ENCODE data around the gene GAPDH.
"Not testable (repeated sequence)": the region's sequence is repeated elsewhere in the genome, so short reads cannot be mapped to it uniquely, and the experiment has no call there.

GAPDH gene

DNA sequence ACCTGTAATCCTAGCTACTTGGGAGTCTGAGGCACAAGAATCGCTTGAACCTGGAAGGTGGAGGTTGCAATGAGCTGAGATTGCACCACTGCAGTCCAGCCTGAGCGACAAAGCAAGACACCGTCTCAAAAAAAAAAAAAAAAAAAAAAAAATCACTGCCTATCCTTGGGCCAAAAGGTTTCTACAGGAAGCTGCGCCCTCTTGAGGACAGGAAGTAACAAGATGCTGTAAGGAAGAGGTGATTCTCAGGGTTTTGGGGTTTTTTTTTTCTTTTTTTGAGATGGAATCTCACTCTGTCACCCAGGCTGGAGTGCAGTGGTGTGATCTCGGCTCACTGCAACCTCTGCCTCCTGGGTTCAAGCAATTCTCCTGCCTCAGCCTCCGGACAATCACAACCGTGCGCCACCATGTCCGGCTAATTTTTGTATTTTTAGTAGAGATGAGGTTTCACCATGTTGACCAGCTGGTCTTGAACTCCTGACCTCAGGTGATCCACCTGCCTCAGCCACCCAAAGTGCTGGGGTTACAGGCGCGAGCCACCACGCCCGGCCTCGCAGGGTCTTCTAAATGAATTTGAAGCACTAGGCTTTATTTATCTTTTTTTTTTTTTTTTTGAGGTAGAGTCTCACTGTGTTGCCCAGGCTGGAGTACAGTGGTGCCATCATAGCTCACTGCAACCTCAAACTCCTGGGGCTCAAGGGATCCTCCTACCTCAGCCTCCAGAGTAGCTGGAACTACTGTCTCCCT is 23.9 kb downstream of the GAPDH start:
- not testable (repeated sequence) for FAIRE-seq
- DNase-seq (ENCODE audit: insufficient read length, low spot score): peak; percentile 73

DNA sequence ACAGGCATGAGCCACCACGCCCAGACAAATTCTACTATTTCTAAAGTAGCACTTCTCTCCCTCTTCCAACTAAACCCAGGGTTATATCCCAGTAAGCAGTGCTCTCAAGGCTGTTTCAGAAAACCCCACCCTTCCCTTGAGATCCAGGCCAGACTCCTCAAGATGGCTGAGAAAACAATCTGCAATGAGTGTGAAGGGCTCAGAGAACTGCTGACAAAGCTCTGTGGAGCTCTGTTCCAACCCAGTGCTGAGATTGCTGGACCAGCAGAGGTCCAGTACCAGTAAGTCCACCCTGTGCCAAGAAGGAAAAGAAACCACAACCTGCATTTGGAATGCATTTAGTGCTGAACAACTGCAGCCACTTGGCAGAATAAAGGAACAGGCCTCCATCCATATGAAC is 25.2 kb downstream of the GAPDH start:
- no peak for FAIRE-seq
- no peak for DNase-seq (ENCODE audit: insufficient read length, low spot score)

DNA sequence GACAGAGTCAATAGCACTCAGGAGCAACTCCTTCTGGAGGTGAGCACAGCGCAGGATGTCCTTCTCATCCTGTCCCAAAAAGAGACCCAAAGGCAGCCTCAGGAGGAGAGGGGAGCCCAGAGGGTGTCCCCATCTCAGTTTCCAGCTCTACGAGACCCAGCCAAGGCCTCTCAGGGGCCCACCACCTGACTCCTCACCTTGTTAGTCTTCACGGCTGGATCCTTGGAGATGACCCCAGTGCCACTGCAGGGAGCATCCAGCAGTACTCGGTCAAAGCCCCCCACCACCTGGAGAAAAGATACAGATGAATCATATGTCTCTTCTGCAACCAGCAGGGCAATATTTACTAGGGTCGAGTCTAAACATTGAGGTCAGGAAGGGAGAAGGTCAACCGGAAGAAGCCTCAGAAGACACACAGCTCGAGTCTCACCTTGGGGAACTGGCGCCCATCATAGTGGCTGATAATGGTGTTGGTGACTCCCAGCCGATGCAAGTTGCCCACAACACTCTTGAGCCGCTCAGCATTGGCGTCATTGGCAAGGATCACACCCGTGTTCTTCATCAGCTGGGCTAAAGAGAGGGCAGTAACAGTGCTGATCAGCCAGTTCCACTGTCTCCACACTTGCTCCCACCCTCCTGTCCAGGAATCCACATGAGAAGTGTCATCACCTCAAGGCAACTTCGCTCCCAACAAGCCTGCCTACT is 26.3 kb downstream of the GAPDH start:
- DNase-seq (ENCODE audit: insufficient read length, low spot score) (no peak), FAIRE-seq (no peak)

DNA sequence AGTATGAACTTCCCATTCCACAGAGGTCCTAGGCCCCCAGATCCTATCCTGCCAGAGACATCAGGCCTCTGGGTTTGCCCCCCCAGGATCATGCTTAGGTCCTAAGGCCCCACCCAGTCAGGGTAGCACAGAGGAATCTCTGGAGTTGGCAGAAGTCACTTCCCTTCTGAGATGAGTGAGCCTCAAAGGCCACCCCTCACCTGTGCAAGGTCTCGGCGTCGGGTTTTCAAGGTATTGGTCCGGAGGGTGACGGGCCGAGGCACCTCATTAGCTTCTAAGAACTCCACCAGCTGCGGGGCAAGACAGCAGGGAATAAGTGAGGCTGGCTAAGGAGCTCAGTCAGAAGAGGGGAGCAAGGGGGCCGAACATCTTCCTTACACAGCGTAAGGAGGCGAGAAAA is 28.6 kb downstream of the GAPDH start:
- DNase-seq (ENCODE audit: insufficient read length, low spot score): no peak
- no peak for FAIRE-seq

DNA sequence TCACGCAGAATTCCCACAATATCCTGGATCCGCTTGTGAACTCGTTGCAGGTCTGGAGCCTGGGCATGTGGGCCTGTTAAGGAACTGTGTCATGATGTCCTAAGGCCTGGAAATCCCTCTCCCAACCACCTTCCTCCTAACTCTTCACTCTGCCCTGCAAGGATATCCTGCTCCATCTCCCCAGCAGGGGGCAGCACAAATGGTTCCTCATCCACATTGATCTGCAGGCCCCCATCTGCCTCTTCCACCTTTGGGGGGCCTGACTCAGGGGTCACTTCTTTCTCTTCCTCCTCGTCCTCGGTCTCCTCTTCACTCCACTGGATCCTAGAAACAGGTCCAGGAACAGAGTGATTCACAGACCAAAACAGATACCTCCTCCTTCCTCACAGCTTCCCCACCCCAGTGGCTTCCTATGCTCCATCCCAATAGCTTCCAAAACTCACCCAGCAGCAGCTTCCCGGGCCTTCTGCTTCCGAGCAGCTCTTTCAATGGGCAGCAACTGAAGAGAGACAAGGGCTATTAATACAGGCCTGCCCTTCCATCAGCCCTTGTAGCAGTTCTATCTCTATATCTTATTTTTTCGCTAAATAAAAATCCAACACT is 29.2 kb downstream of the GAPDH start:
- peak; percentile 74 for DNase-seq (ENCODE audit: insufficient read length, low spot score)
- peak; percentile 66 for FAIRE-seq

DNA sequence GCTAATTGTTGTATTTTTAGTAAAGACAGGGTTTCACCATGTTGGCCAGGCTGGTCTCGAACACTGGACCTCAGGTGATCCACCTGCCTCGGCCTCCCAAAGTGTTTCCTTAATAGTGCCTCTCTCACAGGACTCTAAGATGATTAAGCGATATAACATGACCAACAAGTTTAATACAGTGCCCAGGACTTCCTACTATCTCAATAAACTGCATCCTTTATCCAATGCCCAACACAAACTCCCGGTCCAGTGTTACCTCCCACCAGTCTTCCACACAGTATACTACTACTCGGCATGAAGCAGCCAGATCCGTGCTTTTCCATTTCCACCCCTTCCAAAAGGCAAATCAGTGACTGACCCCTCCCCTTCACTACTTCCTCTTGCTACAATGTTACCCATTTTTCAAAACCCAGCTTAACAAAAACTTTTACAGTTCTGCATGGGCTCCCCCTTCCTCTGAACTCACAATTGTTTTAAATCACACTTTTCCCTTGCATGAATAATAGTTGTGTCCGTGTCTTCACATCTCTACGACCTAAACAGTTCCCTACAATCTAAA is 32.9 kb downstream of the GAPDH start:
- DNase-seq (ENCODE audit: insufficient read length, low spot score) (no peak), FAIRE-seq (no peak)

DNA sequence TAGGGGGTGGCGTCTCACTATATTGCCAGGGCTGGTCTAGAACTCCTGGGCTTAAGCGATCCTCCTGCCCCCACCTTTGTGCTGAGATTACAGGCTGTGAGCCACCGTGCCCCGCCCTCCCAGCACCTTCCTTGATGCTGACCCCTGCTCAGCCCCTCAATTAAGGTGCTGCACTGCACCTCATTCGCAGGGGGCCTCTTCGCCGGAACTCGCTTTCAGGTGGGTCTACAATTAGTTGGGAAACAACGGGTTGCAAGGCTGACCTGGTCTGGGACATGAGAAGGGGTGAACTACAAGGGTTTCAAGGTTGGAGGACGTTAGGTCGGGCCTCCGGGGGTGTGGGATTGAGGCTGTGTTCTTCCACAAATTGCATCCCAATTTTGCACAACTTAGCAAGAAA is 35.0 kb downstream of the GAPDH start:
- DNase-seq (ENCODE audit: insufficient read length, low spot score) (no peak), FAIRE-seq (no peak)

DNA sequence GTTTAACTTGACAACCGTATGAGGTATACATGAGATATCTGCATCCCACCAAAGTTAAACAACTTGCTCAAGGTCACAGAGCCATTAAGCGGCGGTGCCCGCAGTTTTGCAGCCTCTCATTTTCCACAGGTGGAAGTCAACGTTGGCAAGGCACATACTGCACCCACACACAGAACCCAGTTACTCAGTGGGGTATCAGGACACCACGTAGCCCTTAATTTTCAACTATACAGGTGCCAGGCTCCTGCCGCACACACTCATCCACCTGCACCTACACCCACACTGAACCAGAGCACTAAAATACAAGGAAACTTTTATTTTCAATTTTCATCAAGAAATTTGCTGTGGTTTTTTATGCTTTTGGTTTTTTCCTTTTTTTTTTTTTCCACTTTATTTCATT is 35.5 kb downstream of the GAPDH start:
- DNase-seq (ENCODE audit: insufficient read length, low spot score) (no peak), FAIRE-seq (no peak)

DNA sequence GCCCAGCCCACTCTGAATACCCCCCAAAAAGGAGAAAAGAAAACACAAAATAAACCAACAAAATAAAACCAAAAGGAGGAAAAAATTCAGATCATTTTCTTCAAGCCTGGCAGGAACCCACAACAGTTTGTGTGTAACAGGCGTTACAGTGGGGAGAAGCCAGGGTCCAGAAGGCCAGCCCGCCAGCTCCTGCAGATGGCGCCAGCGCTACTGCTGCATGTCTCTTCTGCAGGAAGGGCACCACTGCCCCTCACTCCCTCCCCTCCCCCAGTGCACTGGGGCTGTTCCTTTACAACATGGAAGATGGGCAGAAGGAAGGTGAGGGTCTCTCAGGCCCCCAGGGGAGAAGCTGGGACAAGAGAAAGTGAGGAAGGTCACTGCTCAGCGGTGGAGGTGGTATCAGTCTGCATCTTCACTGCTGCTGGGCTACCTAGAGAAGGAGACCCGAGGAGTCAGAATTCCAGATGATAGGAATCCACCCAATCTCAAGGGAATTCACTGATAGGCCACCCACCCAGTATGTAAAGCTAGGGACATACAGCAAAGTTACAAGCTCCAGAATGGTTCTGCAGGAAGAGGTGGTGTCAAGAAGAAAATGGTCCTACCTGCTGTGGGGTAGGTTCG is 36.1 kb downstream of the GAPDH start:
- peak; percentile 74 for DNase-seq (ENCODE audit: insufficient read length, low spot score)
- FAIRE-seq: peak; percentile 16

DNA sequence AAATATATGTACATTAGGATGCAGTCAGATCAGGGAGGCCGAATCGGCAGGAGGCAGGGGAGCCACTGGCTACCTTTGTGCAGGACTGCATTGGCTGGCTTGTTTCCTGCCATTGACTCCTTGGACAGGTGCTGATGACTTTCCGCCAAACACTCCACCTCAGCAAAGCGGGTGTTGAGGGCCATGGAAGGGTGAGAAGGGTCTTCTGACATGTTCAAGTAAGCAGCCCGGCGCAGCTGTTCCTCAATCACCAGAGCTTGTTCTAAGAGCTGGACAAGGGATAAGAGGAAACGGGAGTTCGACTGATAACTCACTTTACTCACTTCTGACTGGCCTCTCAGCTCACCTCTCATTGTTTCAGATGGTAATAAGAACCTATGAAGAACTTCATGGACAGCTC is 38.7 kb downstream of the GAPDH start:
- DNase-seq (ENCODE audit: insufficient read length, low spot score) (no peak), FAIRE-seq (no peak)

DNA sequence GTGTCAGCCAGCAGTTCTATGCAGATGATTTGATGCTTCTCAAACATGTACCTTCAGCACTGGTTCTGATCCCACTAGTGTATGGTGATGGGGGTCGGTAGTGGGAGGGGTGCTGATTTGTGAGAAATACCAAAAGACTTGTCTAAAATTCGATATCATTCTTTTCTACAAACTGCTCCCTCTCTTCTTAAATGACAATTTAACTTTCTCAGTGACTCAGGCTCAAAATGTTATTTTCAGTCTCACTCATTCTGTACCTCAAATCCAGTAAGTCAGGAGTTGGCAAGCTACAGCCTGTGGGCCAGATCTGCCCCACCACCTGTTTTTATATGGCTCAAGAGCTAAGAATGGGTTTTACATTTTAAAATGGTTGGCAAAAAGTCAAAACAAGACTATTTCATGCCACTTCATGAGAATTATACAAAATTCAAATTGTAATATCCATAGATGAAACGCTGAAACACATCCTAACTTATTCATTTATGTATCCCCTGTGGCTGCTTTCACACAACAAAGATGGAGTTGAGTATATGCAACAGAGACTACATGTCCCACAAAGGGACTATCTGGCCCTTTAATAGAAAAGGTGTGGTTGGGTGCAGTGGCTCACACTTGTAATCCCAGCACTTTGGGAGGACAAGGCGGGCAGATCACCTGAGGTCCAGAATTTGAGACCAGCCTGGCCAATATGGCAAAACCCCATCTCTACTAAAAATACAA is 40.4 kb downstream of the GAPDH start:
- no peak for DNase-seq (ENCODE audit: insufficient read length, low spot score)
- no peak for FAIRE-seq

DNA sequence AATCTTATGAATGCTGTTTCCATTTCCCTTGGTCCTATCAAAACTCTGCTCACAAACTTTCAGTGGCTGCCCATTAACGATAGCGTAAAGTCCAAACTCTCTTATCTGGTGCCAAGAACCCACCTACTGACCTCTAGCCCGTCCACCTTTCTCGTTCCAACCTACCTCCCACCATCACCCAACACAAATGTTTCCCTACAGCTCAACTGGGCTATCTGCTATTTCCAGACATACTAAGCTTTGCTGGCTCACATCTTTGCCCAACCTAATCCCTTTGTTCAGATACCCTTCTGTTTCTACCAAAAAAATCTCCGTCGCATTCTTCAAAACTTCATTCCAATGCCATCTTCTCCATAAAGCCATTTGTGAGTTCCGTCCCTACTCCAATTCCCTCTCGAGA is 41.3 kb downstream of the GAPDH start:
- FAIRE-seq: no peak

DNA sequence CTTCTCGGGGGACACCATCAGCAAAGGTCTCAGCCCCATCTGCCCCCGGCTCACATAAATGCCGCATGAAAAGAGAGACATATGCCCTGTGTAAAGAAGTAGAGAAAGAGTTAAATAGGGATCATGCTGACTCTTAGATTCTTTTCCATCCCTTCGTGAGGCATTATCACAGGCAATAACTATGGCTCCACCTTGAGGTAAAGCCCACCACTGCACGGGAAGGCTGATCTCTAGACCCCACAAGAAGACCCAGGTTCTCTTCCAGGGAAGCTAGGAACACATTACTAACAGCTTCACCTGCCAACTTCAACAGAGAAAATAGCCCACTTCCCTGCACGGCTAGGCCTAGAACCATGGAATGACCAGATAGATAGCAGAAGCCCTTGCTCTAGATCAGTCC is 47.9 kb downstream of the GAPDH start:
- DNase-seq (ENCODE audit: insufficient read length, low spot score) (no peak), FAIRE-seq (no peak)

More for the DNA sequence above, 41.3 kb downstream of the GAPDH start:
- no peak for DNase-seq (ENCODE audit: insufficient read length, low spot score)

DNA sequence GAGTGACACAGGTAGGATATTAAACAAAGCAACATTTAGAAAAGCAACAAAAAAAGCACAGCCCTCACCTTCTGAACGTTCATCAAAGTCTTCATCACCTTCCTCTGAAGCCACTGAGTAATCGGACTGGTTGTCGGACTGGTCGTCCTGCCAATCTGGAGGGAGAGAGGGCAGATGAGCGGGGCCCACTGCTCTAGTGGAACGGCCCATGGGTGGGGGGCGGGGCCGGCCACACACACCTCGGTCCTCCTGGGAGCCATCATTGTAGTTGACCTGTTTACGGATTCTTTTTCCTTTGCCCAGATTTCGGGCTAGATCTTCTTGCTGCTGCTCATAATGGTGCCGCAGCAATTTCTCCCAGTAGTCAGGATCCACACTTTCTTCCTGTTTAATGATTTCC is 48.6 kb downstream of the GAPDH start:
- DNase-seq (ENCODE audit: insufficient read length, low spot score) (no peak), FAIRE-seq (no peak)

DNA sequence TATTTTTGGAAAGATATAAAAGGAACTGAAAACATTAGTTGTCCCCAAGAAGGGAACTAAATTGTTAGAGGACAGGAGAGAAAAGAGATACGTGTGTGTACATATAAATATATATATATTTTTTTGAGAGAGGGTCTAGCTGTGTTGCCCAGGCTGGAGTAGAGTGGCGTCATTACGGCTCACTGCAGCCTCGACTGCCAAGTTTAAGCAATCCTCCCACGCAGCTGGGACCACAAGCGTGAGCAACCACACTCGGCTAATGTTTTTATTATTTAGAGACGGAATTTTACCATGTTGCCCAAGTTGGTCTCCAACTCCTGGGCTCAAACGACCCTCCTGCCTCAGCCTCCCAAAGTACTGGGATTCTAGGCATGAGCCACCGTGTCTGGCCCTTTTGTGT is 50.0 kb downstream of the GAPDH start:
- FAIRE-seq (no peak), DNase-seq (ENCODE audit: insufficient read length, low spot score) (no peak)

DNA sequence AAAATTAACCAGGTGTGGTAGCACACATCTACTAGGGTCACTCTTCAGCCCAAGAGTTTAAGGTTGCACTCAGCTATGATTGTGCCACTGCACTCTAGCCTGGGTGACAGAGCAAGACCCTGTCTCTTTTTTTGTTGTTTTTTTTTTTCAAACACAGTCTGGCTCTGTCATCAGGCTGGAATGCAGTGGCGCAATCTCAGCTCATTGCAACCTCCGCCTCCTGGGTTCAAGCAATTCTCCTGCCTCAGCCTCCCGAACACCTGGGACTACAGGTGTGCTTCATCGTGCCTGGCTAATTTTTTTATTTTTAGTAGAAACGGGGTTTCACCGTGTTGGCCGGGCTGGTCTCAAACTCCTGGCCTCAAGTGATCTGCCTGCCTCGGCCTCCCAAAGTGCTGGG is 52.3 kb downstream of the GAPDH start:
- not testable (repeated sequence) for FAIRE-seq; DNase-seq (ENCODE audit: insufficient read length, low spot score)
